Measurements from ENCODE around the gene ZNF385D. TPM values are rescaled to one million over a fixed set of nuclear protein-coding genes. Genes with fewer than 3 reads are reported as not detected.

Gene ZNF385D
- total and polyA plus RNA-seq, 2 of the 13 experiments (the other 11 are each of a cell fraction or from before 2014, with no cell fraction given) = not detected

GRCh38 chr3:21747376-21747775 is 3.6 kb downstream of the ZNF385D start (continued):
- TF ChIP-seq TRAFD1 (CRISPR knock-in tag; IDR thresholded peaks at IDR 0.05; ENCODE audit: borderline replicate concordance) (no peak), MEIS1 (CRISPR knock-in tag; IDR thresholded peaks at IDR 0.05; ENCODE audit: borderline replicate concordance) (no peak), ZNF704 (CRISPR knock-in tag; IDR thresholded peaks at IDR 0.05; ENCODE audit: borderline replicate concordance) (no peak), HMGXB3 (CRISPR knock-in tag; IDR thresholded peaks at IDR 0.05; ENCODE audit: borderline replicate concordance) (no peak), NFIC (IDR thresholded peaks at IDR 0.05; ENCODE audit: low read length) (no peak), HNRNPUL1 (IDR thresholded peaks at IDR 0.05; ENCODE audit: low read depth, low read length) (no peak)
- TF ChIP-seq, protein P1, sequence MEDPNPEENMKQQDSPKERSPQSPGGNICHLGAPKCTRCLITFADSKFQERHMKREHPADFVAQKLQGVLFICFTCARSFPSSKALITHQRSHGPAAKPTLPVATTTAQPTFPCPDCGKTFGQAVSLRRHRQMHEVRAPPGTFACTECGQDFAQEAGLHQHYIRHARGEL (CRISPR knock-in tag; IDR thresholded peaks at IDR 0.05) = no peak

Measured in HepG2 (cell line).